Heart left ventricle (tissue), 13 donors: Measurements from ENCODE around the gene SCGB1D4.

Experiments used
- POLR2A ChIP-seq, 2 donors: fragments of 450-650 bp; IDR thresholded peaks; one replicate each; pipeline ENCODE4 v1.6.1; 2017; ENCODE audit warnings: antibody characterized with exemption in 2 of 2, mild to moderate bottlenecking in 2 of 2, moderate library complexity in 2 of 2
- TF ChIP-seq, protein P1 (sequence below), 12 donors: fragments of 200-600 bp; sonication (generic) in 4 of 12; IDR thresholded peaks; one replicate each; pipeline versions ENCODE4 v1.5.0 to v1.8.0; 2018 to 2022; ENCODE audit warnings: antibody characterized with exemption in 12 of 12, mild to moderate bottlenecking in 5 of 12
- donor health status: ischemic (EF 13 %, LVEDD 7.1; RV severe dilation, severe dysfunction).
- donor health status: DM: no; HTN: yes; CAD: no.
- donor health status: DM: no; HTN: no; CAD: no.
- donor health status: ischemic (EF 25% LVEDD 6.9; RV normal size, moderate dysfunction).
- donor health status: ischemic (EF 25% LVEDD 5.7; RV mildly dilated, moderate dysfunction).
- donor health status: ischemic (EF 35%, LVEDD 5.7; RV mildly dilated, moderate dysfunction).
- donor health status: nonischemic (EF 11% LVEDD 7.7; RV severe dilation, severe dysfunction).
- donor health status: DM: yes; HTN: yes; CAD: no.
- donor health status: PGD.
- donor health status: ischemic (EF 29% LVEDD 5.4; RV normal size, mild dysfunction).
- donor health status: nonischemic (EF 23%, LVEDD 6.1; RV moderate dilation, normal function).

DNA sequence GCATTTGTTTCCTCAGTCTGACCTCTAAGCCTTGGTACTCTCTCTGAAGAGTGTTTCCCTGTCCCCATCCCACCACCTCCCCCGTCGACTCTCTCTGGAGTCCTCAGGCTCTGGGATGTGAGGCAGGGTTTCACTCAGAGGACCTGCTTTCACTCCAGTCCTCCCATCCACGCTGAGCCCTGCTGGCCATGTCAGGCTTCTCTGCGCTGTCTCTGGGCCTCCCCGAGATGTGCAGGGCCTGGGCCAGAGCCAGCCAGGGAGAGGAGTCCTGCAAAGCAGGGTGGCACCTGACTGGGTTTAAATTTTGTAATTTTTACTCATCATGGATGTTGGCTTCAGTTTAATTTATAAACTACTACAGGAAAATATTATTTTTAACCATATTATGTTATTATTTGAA lies 25.6 kb downstream of the SCGB1D4 start:
- TF ChIP-seq POLR2A (IDR thresholded peaks at IDR 0.05): no peak
- TF ChIP-seq, protein P1, sequence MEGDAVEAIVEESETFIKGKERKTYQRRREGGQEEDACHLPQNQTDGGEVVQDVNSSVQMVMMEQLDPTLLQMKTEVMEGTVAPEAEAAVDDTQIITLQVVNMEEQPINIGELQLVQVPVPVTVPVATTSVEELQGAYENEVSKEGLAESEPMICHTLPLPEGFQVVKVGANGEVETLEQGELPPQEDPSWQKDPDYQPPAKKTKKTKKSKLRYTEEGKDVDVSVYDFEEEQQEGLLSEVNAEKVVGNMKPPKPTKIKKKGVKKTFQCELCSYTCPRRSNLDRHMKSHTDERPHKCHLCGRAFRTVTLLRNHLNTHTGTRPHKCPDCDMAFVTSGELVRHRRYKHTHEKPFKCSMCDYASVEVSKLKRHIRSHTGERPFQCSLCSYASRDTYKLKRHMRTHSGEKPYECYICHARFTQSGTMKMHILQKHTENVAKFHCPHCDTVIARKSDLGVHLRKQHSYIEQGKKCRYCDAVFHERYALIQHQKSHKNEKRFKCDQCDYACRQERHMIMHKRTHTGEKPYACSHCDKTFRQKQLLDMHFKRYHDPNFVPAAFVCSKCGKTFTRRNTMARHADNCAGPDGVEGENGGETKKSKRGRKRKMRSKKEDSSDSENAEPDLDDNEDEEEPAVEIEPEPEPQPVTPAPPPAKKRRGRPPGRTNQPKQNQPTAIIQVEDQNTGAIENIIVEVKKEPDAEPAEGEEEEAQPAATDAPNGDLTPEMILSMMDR (IDR thresholded peaks at IDR 0.05): no peak
